ENCODE results near the gene CCL18. TPM values are rescaled to one million over a fixed set of nuclear protein-coding genes. Genes with fewer than 3 reads are reported as not detected.
"Not testable (repeated sequence)": the region's sequence is repeated elsewhere in the genome, so short reads cannot be mapped to it uniquely, and the experiment has no call there.

Gene CCL18
- total and polyA plus RNA-seq, 10 of the 15 experiments (the other 5 are each of a cell fraction or from before 2014, with no cell fraction given), result 0.26 TPM; not detected in 9

DNA sequence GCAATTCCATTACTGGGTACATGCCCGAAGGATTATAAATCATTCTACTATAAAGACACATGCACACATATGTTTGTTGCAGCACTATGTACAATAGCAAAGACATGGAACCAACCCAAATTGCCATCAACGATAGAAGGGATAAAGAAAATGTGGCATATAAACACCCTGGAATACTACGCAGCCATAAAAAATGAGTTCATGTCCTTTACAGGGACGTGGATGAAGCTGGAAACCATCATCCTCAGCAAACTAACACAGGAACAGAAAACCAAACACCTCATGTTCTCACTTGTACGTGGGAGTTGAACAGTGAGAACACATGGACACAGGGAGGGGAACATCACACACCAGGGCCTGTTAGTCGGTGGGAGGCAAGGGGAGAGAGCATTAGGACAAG, 57.0 kb downstream of the CCL18 start:
- H3K4me2 ChIP-seq (ENCODE audit: control insufficient read depth, insufficient read depth); DNase-seq (ENCODE audit: low read depth, low spot score); H4K20me1 ChIP-seq (ENCODE audit: control insufficient read depth, insufficient read depth); H3K4me3 ChIP-seq; H3K27ac ChIP-seq (ENCODE audit: control insufficient read depth, insufficient read depth); FAIRE-seq; H3K36me3 ChIP-seq (ENCODE audit: control insufficient read depth in 2 of 2, insufficient read depth in 2 of 2, low read length in 1 of 2); H3K79me2 ChIP-seq (ENCODE audit: control insufficient read depth, insufficient read depth, low read length); H3K9ac ChIP-seq (ENCODE audit: control insufficient read depth, insufficient read depth, low read length); H3K27me3 ChIP-seq (replicated peaks in 1 of 2; ENCODE audit: control insufficient read depth in 2 of 2, insufficient read depth in 2 of 2, low read length in 1 of 2); H2AFZ ChIP-seq (ENCODE audit: control insufficient read depth, low read depth, low read length); BruUV-seq (replicated peaks); intact Hi-C loops (cut with micrococcal nuclease; ENCODE audit: unreplicated experiment); ATAC-seq; in situ Hi-C loops (cut with MboI): not testable (repeated sequence)
- 51% methylated on average over 6 of the region's 6 CpGs for WGBS (ENCODE audit: insufficient coverage, insufficient replicate concordance, low lambda C conversion rate, missing lambda C conversion rate)
- SMC1A ChIA-PET (ENCODE audit: uncharacterized antibody, unreplicated experiment), result interaction anchor here (1.2 to 9.0 kb wide), 4 partner anchors 10 to 145 kb away, joined by 4 to 128 read pairs (median 21); no protein-coding TSS in a partner anchor
- Histone ChIP-seq H3K9me3 (replicated peaks; ENCODE audit: control insufficient read depth, insufficient read depth, low read length) (peaks cover 14% of the 10 kb centered on the region), H3K4me1 (ENCODE audit: control insufficient read depth, insufficient read depth, low read length) (peaks cover 18% of the 10 kb centered on the region)
- CTCF ChIA-PET, result interaction anchor here (4.9 kb wide), 1 partner anchor 26 kb away, joined by 36 read pairs; no protein-coding TSS in a partner anchor
- RAD21 ChIA-PET (ENCODE audit: unreplicated experiment), result interaction anchor here (1.8 kb wide), 1 partner anchor 11 kb away, joined by 4 read pairs; no protein-coding TSS in a partner anchor
- POLR2A ChIA-PET, result interaction anchor here (1.6 kb wide), 1 partner anchor 14 kb away, joined by 5 read pairs; no protein-coding TSS in a partner anchor

Small RNA genes within 50 kb of the gene (small RNA-seq; reads per million reads assigned to genes)
- gene RN7SL301P, result not detected

Other genes starting within 250 kb of the CCL18 start
Only the 7 nearest of the 14 such genes appear.
- gene CCL16, start 82.8 kb upstream of the CCL18 start, total RNA-seq (2014; rRNA removed), result not detected in 2 replicates
- gene CCL16, start 82.8 kb upstream of the CCL18 start, total RNA-seq (2014; rRNA removed; fragmentation: Illumina TruSeq; extraction: Trizol), result not detected in 2 replicates
- gene CCL16, start 82.8 kb upstream of the CCL18 start, total RNA-seq (2021), result not detected in 2 replicates
- not detected in 2 replicates for gene CCL16, start 82.8 kb upstream of the CCL18 start, polyA plus RNA-seq (2011; rRNA removed)
- not detected in 2 replicates for gene CCL16, start 82.8 kb upstream of the CCL18 start, polyA plus RNA-seq (2014; fragmentation: Illumina TruSeq; extraction: Trizol)
- gene CCL16, start 82.8 kb upstream of the CCL18 start, polyA plus RNA-seq (2014; fragmentation: Nextera tagmentation; extraction: Ambion mirVana), result not detected
- gene CCL16, start 82.8 kb upstream of the CCL18 start, polyA plus RNA-seq (2014; rRNA removed), result not detected in 2 replicates
- gene CCL16, start 82.8 kb upstream of the CCL18 start, polyA plus RNA-seq (2016; fragmentation: Nextera tagmentation; extraction: Ambion mirVana), result not detected
- gene CCL14, start 77.5 kb upstream of the CCL18 start, total RNA-seq (2014; rRNA removed), result not detected in 2 replicates
- gene CCL14, start 77.5 kb upstream of the CCL18 start, total RNA-seq (2014; rRNA removed; fragmentation: Illumina TruSeq; extraction: Trizol), result not detected in 2 replicates
- gene CCL14, start 77.5 kb upstream of the CCL18 start, total RNA-seq (2021), result not detected in 2 replicates
- not detected in 2 replicates for gene CCL14, start 77.5 kb upstream of the CCL18 start, polyA plus RNA-seq (2011; rRNA removed)
- gene CCL14, start 77.5 kb upstream of the CCL18 start, polyA plus RNA-seq (2014; fragmentation: Illumina TruSeq; extraction: Trizol), result not detected in 2 replicates
- gene CCL14, start 77.5 kb upstream of the CCL18 start, polyA plus RNA-seq (2014; fragmentation: Nextera tagmentation; extraction: Ambion mirVana), result not detected
- not detected in 2 replicates for gene CCL14, start 77.5 kb upstream of the CCL18 start, polyA plus RNA-seq (2014; rRNA removed)
- gene CCL14, start 77.5 kb upstream of the CCL18 start, polyA plus RNA-seq (2016; fragmentation: Nextera tagmentation; extraction: Ambion mirVana), result not detected
- not detected in 2 replicates for gene CCL15, start 62.7 kb upstream of the CCL18 start, total RNA-seq (2014; rRNA removed)
- gene CCL15, start 62.7 kb upstream of the CCL18 start, total RNA-seq (2014; rRNA removed; fragmentation: Illumina TruSeq; extraction: Trizol), result not detected in 2 replicates
- gene CCL15, start 62.7 kb upstream of the CCL18 start, total RNA-seq (2021), result not detected in 2 replicates
- gene CCL15, start 62.7 kb upstream of the CCL18 start, polyA plus RNA-seq (2011; rRNA removed), result not detected in 2 replicates
- gene CCL15, start 62.7 kb upstream of the CCL18 start, polyA plus RNA-seq (2014; fragmentation: Illumina TruSeq; extraction: Trizol), result 0.12 TPM in 1 of 2 replicates, not detected in the other
- gene CCL15, start 62.7 kb upstream of the CCL18 start, polyA plus RNA-seq (2014; fragmentation: Nextera tagmentation; extraction: Ambion mirVana), result not detected
- gene CCL15, start 62.7 kb upstream of the CCL18 start, polyA plus RNA-seq (2014; rRNA removed), result not detected in 2 replicates
- not detected for gene CCL15, start 62.7 kb upstream of the CCL18 start, polyA plus RNA-seq (2016; fragmentation: Nextera tagmentation; extraction: Ambion mirVana)
- 0.22 and 0.40 TPM in 2 replicates for gene CCL23, start 46.3 kb upstream of the CCL18 start, total RNA-seq (2014; rRNA removed)
- not detected in 2 replicates for gene CCL23, start 46.3 kb upstream of the CCL18 start, total RNA-seq (2014; rRNA removed; fragmentation: Illumina TruSeq; extraction: Trizol)
- not detected in 2 replicates for gene CCL23, start 46.3 kb upstream of the CCL18 start, total RNA-seq (2021)
- gene CCL23, start 46.3 kb upstream of the CCL18 start, polyA plus RNA-seq (2011; rRNA removed), result 0.62 and 1.0 TPM in 2 replicates
- 0.15 TPM in 1 of 2 replicates, not detected in the other for gene CCL23, start 46.3 kb upstream of the CCL18 start, polyA plus RNA-seq (2014; fragmentation: Illumina TruSeq; extraction: Trizol)
- gene CCL23, start 46.3 kb upstream of the CCL18 start, polyA plus RNA-seq (2014; fragmentation: Nextera tagmentation; extraction: Ambion mirVana), result under 1 TPM in 1 of 2 experiments, not detected in 1; 0.42 TPM
- gene CCL23, start 46.3 kb upstream of the CCL18 start, polyA plus RNA-seq (2014; rRNA removed), result 0.18 TPM in 1 of 2 replicates, not detected in the other
- gene CCL23, start 46.3 kb upstream of the CCL18 start, polyA plus RNA-seq (2016; fragmentation: Nextera tagmentation; extraction: Ambion mirVana), result not detected
- gene CCL3, start 25.9 kb downstream of the CCL18 start, total RNA-seq (2014; rRNA removed), result 262 and 269 TPM in 2 replicates
- 208 and 210 TPM in 2 replicates for gene CCL3, start 25.9 kb downstream of the CCL18 start, total RNA-seq (2014; rRNA removed; fragmentation: Illumina TruSeq; extraction: Trizol)
- gene CCL3, start 25.9 kb downstream of the CCL18 start, total RNA-seq (2021), result 189 and 197 TPM in 2 replicates
- 330 and 1,488 TPM in 2 replicates for gene CCL3, start 25.9 kb downstream of the CCL18 start, polyA plus RNA-seq (2011; rRNA removed)
- gene CCL3, start 25.9 kb downstream of the CCL18 start, polyA plus RNA-seq (2014; fragmentation: Illumina TruSeq; extraction: Trizol), result 72.6 and 143 TPM in 2 replicates
- gene CCL3, start 25.9 kb downstream of the CCL18 start, polyA plus RNA-seq (2014; fragmentation: Nextera tagmentation; extraction: Ambion mirVana), result 100 to 1,000 TPM; 240 to 318 TPM
- 169 and 181 TPM in 2 replicates for gene CCL3, start 25.9 kb downstream of the CCL18 start, polyA plus RNA-seq (2014; rRNA removed)
- gene CCL3, start 25.9 kb downstream of the CCL18 start, polyA plus RNA-seq (2016; fragmentation: Nextera tagmentation; extraction: Ambion mirVana), result 10 to 100 TPM; 96.5 to 99.9 TPM
- 77.8 and 78.7 TPM in 2 replicates for gene CCL4, start 39.6 kb downstream of the CCL18 start, total RNA-seq (2014; rRNA removed)
- gene CCL4, start 39.6 kb downstream of the CCL18 start, total RNA-seq (2014; rRNA removed; fragmentation: Illumina TruSeq; extraction: Trizol), result 80.1 and 85.0 TPM in 2 replicates
- gene CCL4, start 39.6 kb downstream of the CCL18 start, total RNA-seq (2021), result 50.8 and 54.8 TPM in 2 replicates
- 524 and 741 TPM in 2 replicates for gene CCL4, start 39.6 kb downstream of the CCL18 start, polyA plus RNA-seq (2011; rRNA removed)
- gene CCL4, start 39.6 kb downstream of the CCL18 start, polyA plus RNA-seq (2014; fragmentation: Illumina TruSeq; extraction: Trizol), result 76.3 and 86.9 TPM in 2 replicates
- 100 to 1,000 TPM; 357 to 425 TPM for gene CCL4, start 39.6 kb downstream of the CCL18 start, polyA plus RNA-seq (2014; fragmentation: Nextera tagmentation; extraction: Ambion mirVana)
- 87.3 and 96.6 TPM in 2 replicates for gene CCL4, start 39.6 kb downstream of the CCL18 start, polyA plus RNA-seq (2014; rRNA removed)
- gene CCL4, start 39.6 kb downstream of the CCL18 start, polyA plus RNA-seq (2016; fragmentation: Nextera tagmentation; extraction: Ambion mirVana), result 10 to 100 TPM; 18.7 to 20.5 TPM
- 1.8 and 2.7 TPM in 2 replicates for gene TBC1D3B, start 112.4 kb downstream of the CCL18 start, total RNA-seq (2014; rRNA removed)
- 1.6 and 2.0 TPM in 2 replicates for gene TBC1D3B, start 112.4 kb downstream of the CCL18 start, total RNA-seq (2014; rRNA removed; fragmentation: Illumina TruSeq; extraction: Trizol)
- 2.5 and 8.5 TPM in 2 replicates for gene TBC1D3B, start 112.4 kb downstream of the CCL18 start, total RNA-seq (2021)
- 2.0 and 2.1 TPM in 2 replicates for gene TBC1D3B, start 112.4 kb downstream of the CCL18 start, polyA plus RNA-seq (2011; rRNA removed)
- 0.93 TPM in 1 of 2 replicates, not detected in the other for gene TBC1D3B, start 112.4 kb downstream of the CCL18 start, polyA plus RNA-seq (2014; fragmentation: Illumina TruSeq; extraction: Trizol)
- gene TBC1D3B, start 112.4 kb downstream of the CCL18 start, polyA plus RNA-seq (2014; fragmentation: Nextera tagmentation; extraction: Ambion mirVana), result not detected
- 3.0 and 4.8 TPM in 2 replicates for gene TBC1D3B, start 112.4 kb downstream of the CCL18 start, polyA plus RNA-seq (2014; rRNA removed)
- gene TBC1D3B, start 112.4 kb downstream of the CCL18 start, polyA plus RNA-seq (2016; fragmentation: Nextera tagmentation; extraction: Ambion mirVana), result 1 to 10 TPM in 1 of 2 experiments, under 1 TPM in 1; 0.67 to 1.6 TPM

Data from GM12878 (cell line).